Neuronal stem cell (in vitro differentiated cells): ENCODE results near the gene HOXA13.

Source experiments
- DNase-seq: peaks from one replicate; pipeline ENCODE4 v3.0.0-alpha.2; 2013; ENCODE audit warnings: low spot score
- H2AFZ ChIP-seq: one replicate; pipeline ENCODE4 v1.6.1; 2013; ENCODE audit warnings: mild to moderate bottlenecking, low read length, inconsistent platforms
- H2AK5ac ChIP-seq: 2 replicates; pipeline ENCODE4 v1.6.1; 2013; ENCODE audit warnings: low read depth, mild to moderate bottlenecking, inconsistent platforms, low read length, moderate library complexity, mixed read lengths
- H2BK120ac ChIP-seq: 2 replicates; pipeline ENCODE4 v1.6.1; 2013; ENCODE audit warnings: low read depth, mild to moderate bottlenecking, inconsistent platforms, low read length, moderate library complexity, mixed read lengths
- H2BK12ac ChIP-seq: one replicate; pipeline ENCODE4 v1.6.1; 2013; ENCODE audit warnings: low read length, inconsistent platforms
- H2BK15ac ChIP-seq: 2 replicates; pipeline ENCODE4 v1.6.1; 2013; ENCODE audit warnings: mild to moderate bottlenecking, low read length, inconsistent platforms, mixed read lengths
- H2BK5ac ChIP-seq: one replicate; pipeline ENCODE4 v1.6.1; 2013; ENCODE audit warnings: inconsistent platforms, mild to moderate bottlenecking, low read length, moderate library complexity
- H3K14ac ChIP-seq: one replicate; pipeline ENCODE4 v1.6.1; 2013; ENCODE audit warnings: low read length, inconsistent platforms
- H3K18ac ChIP-seq: 2 replicates; pipeline ENCODE4 v1.6.1; 2013; ENCODE audit warnings: low read length, inconsistent platforms
- H3K23ac ChIP-seq: 2 replicates; pipeline ENCODE4 v1.6.1; 2013; ENCODE audit warnings: low read depth, mild to moderate bottlenecking, mixed read lengths, low read length, inconsistent platforms; ENCODE audit not compliant: poor library complexity
- H3K27ac ChIP-seq: replicated peaks from 3 replicates; pipeline ENCODE4 v1.5.1; 2013; ENCODE audit warnings: low read length, inconsistent platforms
- H3K27me3 ChIP-seq, 3 experiments: 2 replicates each; pipeline ENCODE4 v1.6.1; 2013; ENCODE audit warnings: low read length in 3 of 3, mild to moderate bottlenecking in 2 of 3, inconsistent platforms in 1 of 3, low read depth in 1 of 3, mixed read lengths in 1 of 3, moderate library complexity in 1 of 3; ENCODE audit not compliant: control insufficient read depth in 3 of 3, insufficient read depth in 3 of 3
- H3K36me3 ChIP-seq, 2 donors: replicated peaks in 1 of 2; 2 replicates each; pipeline ENCODE4 v1.6.1; 2013; ENCODE audit warnings: low read length in 2 of 2; ENCODE audit not compliant: control insufficient read depth in 2 of 2, insufficient read depth in 2 of 2
- H3K4ac ChIP-seq: 2 replicates; pipeline ENCODE4 v1.6.1; 2013; ENCODE audit warnings: inconsistent platforms, mild to moderate bottlenecking, low read length, moderate library complexity
- H3K4me1 ChIP-seq, 2 donors: 1 replicate in 1 of 2; 2 replicates in 1 of 2; pipeline ENCODE4 v1.6.1; 2013; ENCODE audit warnings: low read length in 2 of 2, low read depth in 1 of 2; ENCODE audit not compliant: control insufficient read depth in 2 of 2, insufficient read depth in 1 of 2
- H3K4me2 ChIP-seq: one replicate; pipeline ENCODE4 v1.6.1; 2013; ENCODE audit warnings: mild to moderate bottlenecking, low read length, inconsistent platforms; ENCODE audit not compliant: insufficient read depth, poor library complexity, severe bottlenecking
- H3K4me3 ChIP-seq, 2 donors: 2 replicates each; pipeline ENCODE4 v1.5.1; 2013; ENCODE audit warnings: low read length in 2 of 2, mild to moderate bottlenecking in 2 of 2, inconsistent platforms in 1 of 2, moderate library complexity in 1 of 2
- H3K79me1 ChIP-seq: one replicate; pipeline ENCODE4 v1.6.1; 2013; ENCODE audit warnings: low read depth, mild to moderate bottlenecking, inconsistent platforms, low read length, moderate library complexity
- H3K9ac ChIP-seq: one replicate; pipeline ENCODE4 v1.6.1; 2013; ENCODE audit warnings: mild to moderate bottlenecking, low read depth, low read length, inconsistent platforms; ENCODE audit not compliant: poor library complexity
- H3K9me3 ChIP-seq, 2 donors: replicated peaks in 1 of 2; 2 replicates each; pipeline versions ENCODE3 to v1.6.1; 2013; ENCODE audit warnings: low read length in 2 of 2, mild to moderate bottlenecking in 2 of 2, inconsistent platforms in 1 of 2, low read depth in 1 of 2, mixed read lengths in 1 of 2, moderate library complexity in 1 of 2; ENCODE audit not compliant: control insufficient read depth in 2 of 2, insufficient read depth in 1 of 2
- H4K8ac ChIP-seq: one replicate; pipeline ENCODE4 v1.6.1; 2013; ENCODE audit warnings: low read depth, mild to moderate bottlenecking, inconsistent platforms, low read length, moderate library complexity
- H4K91ac ChIP-seq: one replicate; pipeline ENCODE4 v1.6.1; 2013; ENCODE audit warnings: low read length, low read depth, mild to moderate bottlenecking, inconsistent platforms; ENCODE audit not compliant: poor library complexity
- WGBS, 2 donors: extraction: QIAGEN DNeasy Blood & Tissue Kit; methylation state at CpG; one replicate each; pipeline ENCODE4 v1.1.7; 2013; ENCODE audit warnings: missing lambda C conversion rate in 2 of 2, mixed read lengths in 1 of 2; ENCODE audit not compliant: insufficient read length in 2 of 2, insufficient replicate concordance in 1 of 2; ENCODE audit errors: extremely low coverage in 2 of 2; 5-methylcytosine and 5-hydroxymethylcytosine counted together

HOXA13 gene

GRCh38 chr7:27209933-27210440 lies 10.1 kb upstream of the HOXA13 start:
- no peak overlapping the region for H3K27ac ChIP-seq
- H3K4me3 ChIP-seq: no peak overlapping the region
- no peak overlapping the region for H2BK5ac ChIP-seq
- H3K36me3 ChIP-seq: no peaks in the 10 kb centered on the region
- H3K18ac ChIP-seq: no peak overlapping the region
- H2BK15ac ChIP-seq: no peak overlapping the region
- no peaks in the 10 kb centered on the region for H3K9me3 ChIP-seq
- H2AK5ac ChIP-seq: no peak overlapping the region
- WGBS, 2 donors: no CpG with 5 or more reads among the region's 11 CpGs
- no peak overlapping the region for H3K9ac ChIP-seq
- DNase-seq: no peak
- no peak overlapping the region for H3K14ac ChIP-seq
- no peaks in the 10 kb centered on the region for H3K4me1 ChIP-seq
- H3K27me3 ChIP-seq: peaks cover 49 to 100% (median 97%) of the 10 kb centered on the region in 3 experiments
- H2BK120ac ChIP-seq: no peak overlapping the region
- no peak overlapping the region for H2AFZ ChIP-seq
- H2BK12ac ChIP-seq: no peak overlapping the region
- H3K23ac ChIP-seq: no peak overlapping the region
- H4K91ac ChIP-seq: no peak overlapping the region
- H4K8ac ChIP-seq: no peak overlapping the region
- no peaks in the 10 kb centered on the region for H3K79me1 ChIP-seq
- H3K4me2 ChIP-seq: no peak overlapping the region
- no peak overlapping the region for H3K4ac ChIP-seq

DNA sequence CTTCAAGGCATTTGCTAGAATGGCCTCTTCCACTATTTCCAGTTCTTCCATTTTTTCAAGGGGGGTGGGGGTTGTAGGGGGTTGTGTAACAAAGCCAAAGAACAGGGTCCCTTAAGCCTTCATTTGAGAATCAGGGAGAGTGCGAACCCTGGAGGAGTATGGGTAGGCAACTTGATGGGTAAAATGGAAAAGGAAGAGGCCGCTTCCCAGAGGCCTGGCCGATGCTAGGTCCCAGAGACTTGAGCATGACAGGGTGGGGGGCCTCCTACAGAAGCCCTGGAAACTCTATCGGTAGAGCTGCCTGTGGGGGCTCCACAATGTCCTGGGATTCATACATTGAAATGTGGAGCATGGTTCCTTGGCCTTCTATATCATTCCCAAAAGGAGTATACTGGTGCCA lies 9.1 kb upstream of the HOXA13 start:
- no peak for DNase-seq
- no CpG with 5 or more reads among the region's 4 CpGs for WGBS, 2 donors

GRCh38 chr7:27207348-27207985 lies 7.6 kb upstream of the HOXA13 start:
- H3K36me3 ChIP-seq: no peaks in the 10 kb centered on the region
- H2BK120ac ChIP-seq: no peak overlapping the region
- no peak overlapping the region for H2BK12ac ChIP-seq
- H3K9me3 ChIP-seq: no peaks in the 10 kb centered on the region
- no peak overlapping the region for H3K27ac ChIP-seq
- no peaks in the 10 kb centered on the region for H3K79me1 ChIP-seq
- H3K18ac ChIP-seq: no peak overlapping the region
- H2BK5ac ChIP-seq: no peak overlapping the region
- no peak overlapping the region for H3K9ac ChIP-seq
- H4K91ac ChIP-seq: no peak overlapping the region
- H2AFZ ChIP-seq: no peak overlapping the region
- no peak overlapping the region for H2BK15ac ChIP-seq
- H3K23ac ChIP-seq: no peak overlapping the region
- H3K14ac ChIP-seq: no peak overlapping the region
- H3K4me2 ChIP-seq: no peak overlapping the region
- H4K8ac ChIP-seq: no peak overlapping the region
- H3K4ac ChIP-seq: no peak overlapping the region
- H3K4me1 ChIP-seq: no peaks in the 10 kb centered on the region
- no peak for DNase-seq
- WGBS, 2 donors: no CpG with 5 or more reads among the region's 7 CpGs
- no peak overlapping the region for H2AK5ac ChIP-seq
- no peak overlapping the region for H3K4me3 ChIP-seq
- H3K27me3 ChIP-seq: peaks cover 43 to 100% (median 97%) of the 10 kb centered on the region in 3 experiments

More for the DNA sequence above, 9.1 kb upstream of the HOXA13 start:
- Histone ChIP-seq H3K79me1 (no peaks in the 10 kb centered on the region), H2BK120ac (no peak overlapping the region), H3K27ac (no peak overlapping the region), H3K9me3 (no peaks in the 10 kb centered on the region), H2BK5ac (no peak overlapping the region), H3K9ac (no peak overlapping the region), H3K4ac (no peak overlapping the region), H3K4me2 (no peak overlapping the region), H2BK15ac (no peak overlapping the region), H2AFZ (no peak overlapping the region), H2AK5ac (no peak overlapping the region), H3K27me3 (peaks cover 50 to 100% (median 97%) of the 10 kb centered on the region in 3 experiments), H3K4me3 (no peak overlapping the region), H3K23ac (no peak overlapping the region), H3K36me3 (no peaks in the 10 kb centered on the region), H4K91ac (no peak overlapping the region), H3K14ac (no peak overlapping the region), H4K8ac (no peak overlapping the region), H2BK12ac (no peak overlapping the region), H3K18ac (no peak overlapping the region), H3K4me1 (no peaks in the 10 kb centered on the region)

DNA sequence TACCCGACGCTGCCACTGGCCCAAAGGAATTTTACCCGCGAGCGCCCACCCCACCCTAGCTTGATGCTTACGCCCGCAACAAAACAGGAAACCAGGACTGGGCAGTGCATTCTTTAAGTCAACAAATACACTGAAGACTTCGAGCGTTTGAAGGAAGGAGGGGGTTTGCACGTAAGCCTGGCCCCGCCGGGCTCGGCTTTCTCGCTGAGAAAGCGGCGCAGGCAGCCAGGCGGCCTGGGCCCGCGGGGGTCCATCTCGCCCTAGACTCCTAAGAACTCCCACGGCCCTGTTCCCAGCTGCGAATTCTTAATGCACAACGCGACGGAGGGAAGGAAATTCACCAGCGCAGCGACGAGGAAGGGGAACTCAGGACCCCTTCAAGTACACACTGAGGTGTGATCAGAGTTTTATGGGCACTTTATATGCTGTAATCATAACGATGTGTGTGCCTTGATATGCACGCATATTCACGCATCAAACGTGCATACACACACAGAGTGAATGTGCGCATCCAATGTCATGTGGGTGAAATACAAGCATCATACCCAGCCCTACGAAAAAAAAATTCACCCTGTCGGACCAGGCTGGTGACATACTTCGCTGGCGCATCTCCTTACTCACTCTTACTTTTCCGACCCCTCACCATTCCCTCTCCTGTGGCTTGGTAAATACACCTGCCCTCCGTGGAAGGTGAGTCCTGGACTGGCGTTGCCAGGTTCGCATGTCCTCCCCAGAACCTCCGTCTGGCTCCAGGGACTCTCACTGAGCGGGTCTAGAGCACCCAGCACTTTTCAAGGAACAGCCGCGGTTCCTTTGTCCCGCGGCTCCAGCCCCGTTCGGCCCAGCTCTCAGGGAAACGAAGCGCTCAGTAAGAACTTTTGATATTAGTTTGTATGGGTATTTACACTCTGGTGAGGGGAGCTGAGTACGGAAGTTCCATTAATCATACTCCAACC lies 5.7 kb upstream of the HOXA13 start:
- no peaks in the 10 kb centered on the region for H3K9me3 ChIP-seq
- no CpG with 5 or more reads among the region's 52 CpGs for WGBS, 2 donors
- no peaks in the 10 kb centered on the region for H3K36me3 ChIP-seq
- H3K4me3 ChIP-seq: no peak overlapping the region
- peak overlapping the region; percentile 71 for H2AFZ ChIP-seq
- H3K18ac ChIP-seq: no peak overlapping the region
- H2BK5ac ChIP-seq: no peak overlapping the region
- H4K8ac ChIP-seq: no peak overlapping the region
- H2AK5ac ChIP-seq: no peak overlapping the region
- no peak overlapping the region for H2BK15ac ChIP-seq
- H3K4me2 ChIP-seq: no peak overlapping the region
- H3K14ac ChIP-seq: peak overlapping the region; percentile 17
- H3K4ac ChIP-seq: no peak overlapping the region
- no peak overlapping the region for H3K27ac ChIP-seq
- no peak for DNase-seq
- H3K27me3 ChIP-seq: peaks cover 49 to 100% (median 97%) of the 10 kb centered on the region in 3 experiments
- H3K23ac ChIP-seq: peak overlapping the region; percentile 89
- no peaks in the 10 kb centered on the region for H3K79me1 ChIP-seq
- H3K4me1 ChIP-seq: no peaks in the 10 kb centered on the region
- H2BK120ac ChIP-seq: no peak overlapping the region
- no peak overlapping the region for H3K9ac ChIP-seq
- H2BK12ac ChIP-seq: no peak overlapping the region
- H4K91ac ChIP-seq: no peak overlapping the region
